ENCODE measurements around the gene TUBGCP5. TPM values are rescaled to one million over a fixed set of nuclear protein-coding genes. Genes with fewer than 3 reads are reported as not detected.
"Not testable (repeated sequence)": the region's sequence is repeated elsewhere in the genome, so short reads cannot be mapped to it uniquely, and the experiment has no call there.

The TUBGCP5 gene
- total RNA-seq, 6 donors from 2014 or later = 7.1 to 24.5 (median 17.7) TPM

GRCh38 chr15:23022156-23022555 lies 17.2 kb downstream of the TUBGCP5 start:
- H3K36me3 ChIP-seq = peaks cover 48 to 98% (median 84%) of the 10 kb centered on the region in 4 donors

GRCh38 chr15:23014394-23015000 lies 24.9 kb downstream of the TUBGCP5 start:
- peaks cover 33 to 94% (median 66%) of the 10 kb centered on the region in 4 donors for H3K36me3 ChIP-seq
- no peaks in the 10 kb centered on the region for H3K9me3 ChIP-seq
- H3K27ac ChIP-seq = no peak overlapping the region
- 91% methylated on average over 2 of the region's 3 CpGs; no CpG with 5 or more reads in 1 of the 2 donors for WGBS, 2 donors
- no peaks in the 10 kb centered on the region for H3K27me3 ChIP-seq
- H3K4me3 ChIP-seq = no peak overlapping the region
- TF ChIP-seq EP300 (IDR thresholded peaks at IDR 0.05) = no peak
- no peak for TF ChIP-seq POLR2A (IDR thresholded peaks at IDR 0.05)
- TF ChIP-seq POLR2AphosphoS5 (IDR thresholded peaks at IDR 0.05) = no peak
- TF ChIP-seq, protein P1, sequence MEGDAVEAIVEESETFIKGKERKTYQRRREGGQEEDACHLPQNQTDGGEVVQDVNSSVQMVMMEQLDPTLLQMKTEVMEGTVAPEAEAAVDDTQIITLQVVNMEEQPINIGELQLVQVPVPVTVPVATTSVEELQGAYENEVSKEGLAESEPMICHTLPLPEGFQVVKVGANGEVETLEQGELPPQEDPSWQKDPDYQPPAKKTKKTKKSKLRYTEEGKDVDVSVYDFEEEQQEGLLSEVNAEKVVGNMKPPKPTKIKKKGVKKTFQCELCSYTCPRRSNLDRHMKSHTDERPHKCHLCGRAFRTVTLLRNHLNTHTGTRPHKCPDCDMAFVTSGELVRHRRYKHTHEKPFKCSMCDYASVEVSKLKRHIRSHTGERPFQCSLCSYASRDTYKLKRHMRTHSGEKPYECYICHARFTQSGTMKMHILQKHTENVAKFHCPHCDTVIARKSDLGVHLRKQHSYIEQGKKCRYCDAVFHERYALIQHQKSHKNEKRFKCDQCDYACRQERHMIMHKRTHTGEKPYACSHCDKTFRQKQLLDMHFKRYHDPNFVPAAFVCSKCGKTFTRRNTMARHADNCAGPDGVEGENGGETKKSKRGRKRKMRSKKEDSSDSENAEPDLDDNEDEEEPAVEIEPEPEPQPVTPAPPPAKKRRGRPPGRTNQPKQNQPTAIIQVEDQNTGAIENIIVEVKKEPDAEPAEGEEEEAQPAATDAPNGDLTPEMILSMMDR (IDR thresholded peaks at IDR 0.05) = no peak
- DNase-seq = no peak
- no peaks in the 10 kb centered on the region for H3K4me1 ChIP-seq
- ATAC-seq (ENCODE audit: low FRiP score in 2 of 2) = peak in 1 of 2 donors; percentile 44

More at GRCh38 chr15:23022156-23022555, 17.2 kb downstream of the TUBGCP5 start:
- Histone ChIP-seq H3K4me1 (no peaks in the 10 kb centered on the region), H3K27me3 (no peaks in the 10 kb centered on the region), H3K9me3 (no peaks in the 10 kb centered on the region), H3K4me3 (no peak overlapping the region), H3K27ac (no peak overlapping the region)
- ATAC-seq (ENCODE audit: low FRiP score in 2 of 2) (no peak), DNase-seq (no peak)
- 93 to 96% methylated on average over 2 of the region's 2 CpGs for WGBS, 2 donors
- TF ChIP-seq, protein P1 (IDR thresholded peaks at IDR 0.05) = no peak
- TF ChIP-seq EP300 (IDR thresholded peaks at IDR 0.05) = no peak
- no peak for TF ChIP-seq POLR2AphosphoS5 (IDR thresholded peaks at IDR 0.05)
- no peak for TF ChIP-seq POLR2A (IDR thresholded peaks at IDR 0.05)

DNA sequence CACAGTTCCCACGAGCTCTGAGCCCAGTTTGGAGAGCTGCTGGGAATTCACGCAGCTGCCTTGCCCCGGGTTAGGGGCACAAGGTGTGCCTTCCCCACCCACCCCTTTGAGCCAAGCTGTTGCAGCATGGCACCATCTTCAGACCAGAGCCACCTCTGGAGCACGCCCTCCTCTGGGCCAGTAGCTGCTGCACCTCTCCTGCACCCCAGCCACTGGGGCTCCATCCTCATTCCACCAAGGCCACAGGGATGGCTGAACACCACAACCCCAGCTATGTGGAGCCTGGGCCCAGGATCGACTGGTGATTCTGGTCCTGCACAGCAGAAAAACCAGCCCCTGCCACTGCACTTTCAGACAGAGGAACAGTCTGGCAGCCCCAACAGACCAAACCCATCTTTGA lies 25.7 kb downstream of the TUBGCP5 start:
- Histone ChIP-seq H3K36me3 (peaks cover 27 to 94% (median 63%) of the 10 kb centered on the region in 4 donors), H3K4me3 (no peak overlapping the region), H3K9me3 (no peaks in the 10 kb centered on the region), H3K27me3 (no peaks in the 10 kb centered on the region), H3K27ac (no peak overlapping the region), H3K4me1 (no peaks in the 10 kb centered on the region)
- ATAC-seq (ENCODE audit: low FRiP score in 2 of 2) (peak in 1 of 2 donors; percentile 40), DNase-seq (no peak)
- TF ChIP-seq, protein P1 (IDR thresholded peaks at IDR 0.05) = no peak
- TF ChIP-seq POLR2A (IDR thresholded peaks at IDR 0.05) (no peak), EP300 (IDR thresholded peaks at IDR 0.05) (no peak), POLR2AphosphoS5 (IDR thresholded peaks at IDR 0.05) (no peak)
- 86 to 96% methylated on average over 3 to 5 of the region's 5 CpGs for WGBS, 2 donors

DNA sequence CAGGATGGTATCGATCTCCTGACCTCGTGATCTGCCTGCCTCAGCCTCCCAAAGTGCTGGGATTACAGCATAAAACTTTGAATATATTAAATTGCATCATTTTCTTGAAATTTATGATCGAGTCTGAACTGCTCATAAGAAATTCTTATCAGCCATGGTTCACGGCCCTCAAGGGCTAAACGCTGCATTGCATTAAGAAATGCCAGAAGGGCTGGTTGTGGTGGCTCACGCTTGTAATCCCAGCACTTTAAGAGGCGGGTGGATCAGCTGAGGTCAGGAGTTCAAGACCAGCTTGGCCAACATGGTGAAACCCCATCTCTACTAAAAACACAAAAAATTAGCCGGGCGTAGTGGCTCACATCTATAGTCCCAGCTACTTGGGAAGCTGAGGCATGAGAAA lies 26.8 kb downstream of the TUBGCP5 start:
- WGBS, 2 donors = 94 to 96% methylated on average over 9 of the region's 9 CpGs
- H3K27ac ChIP-seq; H3K27me3 ChIP-seq; ATAC-seq (ENCODE audit: low FRiP score in 2 of 2); H3K9me3 ChIP-seq; DNase-seq; H3K4me1 ChIP-seq; H3K4me3 ChIP-seq: not testable (repeated sequence)
- peaks cover 17 to 94% (median 63%) of the 10 kb centered on the region in 4 donors for H3K36me3 ChIP-seq

- Histone ChIP-seq H3K27ac (no peak overlapping the region), H3K4me3 (no peak overlapping the region), H3K36me3 (peaks cover 0 to 84% (median 45%) of the 10 kb centered on the region in 4 donors), H3K4me1 (no peaks in the 10 kb centered on the region), H3K27me3 (no peaks in the 10 kb centered on the region), H3K9me3 (no peaks in the 10 kb centered on the region)
- no peak for ATAC-seq (ENCODE audit: low FRiP score in 2 of 2)
- DNase-seq = no peak
- 97 to 98% methylated on average over 5 of the region's 5 CpGs for WGBS, 2 donors
- TF ChIP-seq POLR2A (IDR thresholded peaks at IDR 0.05) (no peak), EP300 (IDR thresholded peaks at IDR 0.05) (no peak), POLR2AphosphoS5 (IDR thresholded peaks at IDR 0.05) (no peak)
- TF ChIP-seq, protein P1 (IDR thresholded peaks at IDR 0.05) = no peak
Observed at GRCh38 chr15:23003736-23004135, 35.6 kb downstream of the TUBGCP5 start.
